HepG2 (cell line): ENCODE results near the gene GMPPA.

Experiments used
- EED ChIP-seq: sonication (generic); formaldehyde crosslinking; IDR thresholded peaks from 2 replicates; pipeline ENCODE4 v1.5.0; 2020; ENCODE audit warnings: mild to moderate bottlenecking, missing genetic modification reagents
- MBD4 ChIP-seq: IDR thresholded peaks from 2 replicates; pipeline ENCODE4 v1.6.1; 2012; ENCODE audit warnings: low read length, inconsistent platforms, borderline replicate concordance
- SIN3A ChIP-seq: IDR thresholded peaks from 2 replicates; pipeline ENCODE4 v1.6.1; 2011; ENCODE audit warnings: low read depth, mild to moderate bottlenecking, control low read depth, low read length, borderline replicate concordance
- SRSF1 ChIP-seq: fragments of 200-400 bp; formaldehyde crosslinking; optimal IDR thresholded peaks from 2 replicates; pipeline ENCODE3; 2017; ENCODE audit warnings: mild to moderate bottlenecking, low read depth, low read length, moderate library complexity
- YY1 ChIP-seq: IDR thresholded peaks from 2 replicates; pipeline ENCODE4 v1.6.1; 2011; ENCODE audit warnings: low read length, low read depth, moderate library complexity, mild to moderate bottlenecking; ENCODE audit not compliant: insufficient read depth, insufficient replicate concordance
- ZFP82 ChIP-seq: sonication (generic); formaldehyde crosslinking; IDR thresholded peaks from 2 replicates; pipeline ENCODE4 v1.5.1; 2020; ENCODE audit warnings: mild to moderate bottlenecking, missing genetic modification reagents, borderline replicate concordance
- ZIK1 ChIP-seq: sonication (generic); formaldehyde crosslinking; IDR thresholded peaks from 2 replicates; pipeline ENCODE4 v1.5.0; 2020; ENCODE audit warnings: mild to moderate bottlenecking, low read depth, missing genetic modification reagents, borderline replicate concordance
- ZNF331 ChIP-seq: sonication (generic); formaldehyde crosslinking; IDR thresholded peaks from 2 replicates; pipeline ENCODE4 v1.4.0; 2020; ENCODE audit warnings: missing genetic modification reagents
- ZNF558 ChIP-seq: sonication (generic); formaldehyde crosslinking; IDR thresholded peaks from 2 replicates; pipeline ENCODE4 v1.9.0; 2022; ENCODE audit warnings: mild to moderate bottlenecking, missing genetic modification reagents, borderline replicate concordance
- TF ChIP-seq, protein P1 (sequence below): sonication (generic); formaldehyde crosslinking; IDR thresholded peaks from 2 replicates; pipeline ENCODE4 v1.8.1; 2023; ENCODE audit warnings: missing genetic modification reagents, inconsistent platforms, borderline replicate concordance
- TF ChIP-seq, protein P2 (sequence below): sonication (generic); formaldehyde crosslinking; IDR thresholded peaks from 2 replicates; pipeline ENCODE4 v1.4.0; 2020; ENCODE audit warnings: missing genetic modification reagents
- TF ChIP-seq, protein P3 (sequence below): sonication (generic); formaldehyde crosslinking; IDR thresholded peaks from 2 replicates; pipeline ENCODE4 v1.8.0; 2022; ENCODE audit warnings: mild to moderate bottlenecking, missing genetic modification reagents; ENCODE audit not compliant: insufficient replicate concordance
- TF ChIP-seq, protein P4 (sequence below): sonication (generic); formaldehyde crosslinking; IDR thresholded peaks from 2 replicates; pipeline ENCODE4 v1.5.0; 2020; ENCODE audit warnings: mild to moderate bottlenecking, missing genetic modification reagents, moderate library complexity

DNA sequence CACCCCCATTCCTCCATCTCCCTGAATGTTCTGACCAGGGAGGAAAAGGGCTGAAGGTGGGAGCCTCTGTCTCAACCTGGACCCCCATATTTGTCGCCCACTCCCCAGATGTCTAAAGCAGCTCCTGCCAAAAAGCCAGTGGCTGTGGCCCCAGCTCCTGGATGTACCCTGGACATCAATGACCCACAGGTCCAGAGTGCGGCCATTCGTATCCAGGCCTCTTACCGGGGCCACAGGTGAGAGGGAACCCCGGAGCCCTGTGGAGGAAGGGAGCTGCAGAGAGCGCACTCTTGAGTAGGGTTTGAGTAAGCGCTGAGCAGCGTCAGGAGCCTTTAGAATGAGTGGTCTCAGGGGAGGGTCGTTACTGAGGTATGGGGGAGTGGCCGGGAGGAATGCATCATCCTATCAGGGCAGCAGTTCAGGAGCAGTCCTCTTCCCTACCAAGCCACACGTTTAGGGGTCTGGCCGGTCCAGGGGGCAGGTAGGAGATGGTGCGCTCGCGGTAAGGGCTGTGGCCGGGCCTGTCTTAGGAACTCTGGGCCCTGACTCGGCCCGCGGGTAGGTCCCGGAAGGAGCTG is 2.4 kb upstream of the GMPPA start:
- TF ChIP-seq, protein P1, sequence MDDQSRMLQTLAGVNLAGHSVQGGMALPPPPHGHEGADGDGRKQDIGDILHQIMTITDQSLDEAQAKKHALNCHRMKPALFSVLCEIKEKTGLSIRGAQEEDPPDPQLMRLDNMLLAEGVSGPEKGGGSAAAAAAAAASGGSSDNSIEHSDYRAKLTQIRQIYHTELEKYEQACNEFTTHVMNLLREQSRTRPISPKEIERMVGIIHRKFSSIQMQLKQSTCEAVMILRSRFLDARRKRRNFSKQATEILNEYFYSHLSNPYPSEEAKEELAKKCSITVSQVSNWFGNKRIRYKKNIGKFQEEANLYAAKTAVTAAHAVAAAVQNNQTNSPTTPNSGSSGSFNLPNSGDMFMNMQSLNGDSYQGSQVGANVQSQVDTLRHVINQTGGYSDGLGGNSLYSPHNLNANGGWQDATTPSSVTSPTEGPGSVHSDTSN (CRISPR knock-in tag), result no peak
- TF ChIP-seq SIN3A (no peak), YY1 (no peak), ZNF331 (CRISPR knock-in tag) (no peak), MBD4 (no peak), SRSF1 (no peak), EED (CRISPR knock-in tag) (no peak), ZIK1 (CRISPR knock-in tag) (no peak), ZNF558 (no peak), ZFP82 (no peak)
- TF ChIP-seq, protein P2, sequence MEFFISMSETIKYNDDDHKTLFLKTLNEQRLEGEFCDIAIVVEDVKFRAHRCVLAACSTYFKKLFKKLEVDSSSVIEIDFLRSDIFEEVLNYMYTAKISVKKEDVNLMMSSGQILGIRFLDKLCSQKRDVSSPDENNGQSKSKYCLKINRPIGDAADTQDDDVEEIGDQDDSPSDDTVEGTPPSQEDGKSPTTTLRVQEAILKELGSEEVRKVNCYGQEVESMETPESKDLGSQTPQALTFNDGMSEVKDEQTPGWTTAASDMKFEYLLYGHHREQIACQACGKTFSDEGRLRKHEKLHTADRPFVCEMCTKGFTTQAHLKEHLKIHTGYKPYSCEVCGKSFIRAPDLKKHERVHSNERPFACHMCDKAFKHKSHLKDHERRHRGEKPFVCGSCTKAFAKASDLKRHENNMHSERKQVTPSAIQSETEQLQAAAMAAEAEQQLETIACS (CRISPR knock-in tag), result no peak
- TF ChIP-seq, protein P3, sequence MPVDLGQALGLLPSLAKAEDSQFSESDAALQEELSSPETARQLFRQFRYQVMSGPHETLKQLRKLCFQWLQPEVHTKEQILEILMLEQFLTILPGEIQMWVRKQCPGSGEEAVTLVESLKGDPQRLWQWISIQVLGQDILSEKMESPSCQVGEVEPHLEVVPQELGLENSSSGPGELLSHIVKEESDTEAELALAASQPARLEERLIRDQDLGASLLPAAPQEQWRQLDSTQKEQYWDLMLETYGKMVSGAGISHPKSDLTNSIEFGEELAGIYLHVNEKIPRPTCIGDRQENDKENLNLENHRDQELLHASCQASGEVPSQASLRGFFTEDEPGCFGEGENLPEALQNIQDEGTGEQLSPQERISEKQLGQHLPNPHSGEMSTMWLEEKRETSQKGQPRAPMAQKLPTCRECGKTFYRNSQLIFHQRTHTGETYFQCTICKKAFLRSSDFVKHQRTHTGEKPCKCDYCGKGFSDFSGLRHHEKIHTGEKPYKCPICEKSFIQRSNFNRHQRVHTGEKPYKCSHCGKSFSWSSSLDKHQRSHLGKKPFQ (CRISPR knock-in tag), result no peak
- TF ChIP-seq, protein P4, sequence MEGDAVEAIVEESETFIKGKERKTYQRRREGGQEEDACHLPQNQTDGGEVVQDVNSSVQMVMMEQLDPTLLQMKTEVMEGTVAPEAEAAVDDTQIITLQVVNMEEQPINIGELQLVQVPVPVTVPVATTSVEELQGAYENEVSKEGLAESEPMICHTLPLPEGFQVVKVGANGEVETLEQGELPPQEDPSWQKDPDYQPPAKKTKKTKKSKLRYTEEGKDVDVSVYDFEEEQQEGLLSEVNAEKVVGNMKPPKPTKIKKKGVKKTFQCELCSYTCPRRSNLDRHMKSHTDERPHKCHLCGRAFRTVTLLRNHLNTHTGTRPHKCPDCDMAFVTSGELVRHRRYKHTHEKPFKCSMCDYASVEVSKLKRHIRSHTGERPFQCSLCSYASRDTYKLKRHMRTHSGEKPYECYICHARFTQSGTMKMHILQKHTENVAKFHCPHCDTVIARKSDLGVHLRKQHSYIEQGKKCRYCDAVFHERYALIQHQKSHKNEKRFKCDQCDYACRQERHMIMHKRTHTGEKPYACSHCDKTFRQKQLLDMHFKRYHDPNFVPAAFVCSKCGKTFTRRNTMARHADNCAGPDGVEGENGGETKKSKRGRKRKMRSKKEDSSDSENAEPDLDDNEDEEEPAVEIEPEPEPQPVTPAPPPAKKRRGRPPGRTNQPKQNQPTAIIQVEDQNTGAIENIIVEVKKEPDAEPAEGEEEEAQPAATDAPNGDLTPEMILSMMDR (CRISPR knock-in tag), result no peak
